HG03039 (cell line): ENCODE results near the gene DDX41.
"Not testable (repeated sequence)": the region's sequence is repeated elsewhere in the genome, so short reads cannot be mapped to it uniquely, and the experiment has no call there.

ENCODE experiments used
- ATAC-seq: cut with Tn5 transposase; IDR thresholded peaks from one replicate; pipeline ENCODE4 v1.9.1; 2021; ENCODE audit warnings: mild to moderate bottlenecking, moderate library complexity; ENCODE audit not compliant: unreplicated experiment

The DDX41 gene

DNA sequence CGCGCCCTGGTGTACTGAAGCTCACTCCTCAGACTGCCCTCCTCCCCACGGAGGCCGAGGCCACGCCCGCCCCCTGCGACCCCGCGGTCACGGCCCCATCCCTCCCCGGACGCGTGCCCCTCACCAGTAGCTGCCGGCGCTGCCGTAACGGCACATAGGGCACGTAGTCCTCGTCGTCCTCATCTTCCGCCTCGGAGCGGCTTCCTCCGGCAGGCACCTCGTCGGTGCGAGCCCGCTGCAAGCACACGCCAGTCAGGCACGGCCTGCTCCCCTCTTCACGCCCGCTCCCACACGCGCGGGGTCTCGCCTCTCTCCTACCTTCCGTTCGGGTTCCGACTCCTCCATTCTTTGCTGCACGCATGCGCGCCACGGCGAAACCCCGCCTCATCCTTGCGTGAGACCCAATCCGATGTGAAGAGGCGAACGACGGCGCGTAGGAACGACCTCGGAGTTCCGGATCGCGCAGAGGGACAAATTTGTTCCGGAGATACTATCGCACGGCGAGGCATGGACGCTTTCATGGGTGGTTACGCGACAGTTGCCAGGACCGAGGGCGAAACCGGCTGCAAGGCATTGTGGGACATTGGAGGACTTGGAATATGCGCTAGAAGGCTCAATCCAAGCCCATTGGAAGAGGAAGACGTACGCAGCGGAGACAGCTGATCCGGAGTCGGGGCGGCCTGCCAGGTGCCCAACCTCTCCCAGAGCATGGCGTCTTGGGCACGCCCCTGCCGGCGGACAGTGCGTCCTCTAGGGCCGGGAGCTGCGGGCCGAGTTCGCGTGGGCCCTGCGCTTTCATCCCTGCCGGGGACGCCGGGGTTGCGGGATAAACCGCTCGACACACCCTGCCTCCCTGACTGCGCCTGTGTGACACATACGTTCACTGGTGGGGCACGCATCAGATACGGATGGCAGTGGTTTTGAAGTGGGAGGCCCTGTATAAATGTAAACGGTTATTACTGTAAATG is at the start of gene DDX41:
Gene DDX41 (minus strand): TSS at position 361 of the 968 bp plus-strand sequence. CDS start 16 bp downstream, at position 345.
- ATAC-seq, result peak; percentile 52

DNA sequence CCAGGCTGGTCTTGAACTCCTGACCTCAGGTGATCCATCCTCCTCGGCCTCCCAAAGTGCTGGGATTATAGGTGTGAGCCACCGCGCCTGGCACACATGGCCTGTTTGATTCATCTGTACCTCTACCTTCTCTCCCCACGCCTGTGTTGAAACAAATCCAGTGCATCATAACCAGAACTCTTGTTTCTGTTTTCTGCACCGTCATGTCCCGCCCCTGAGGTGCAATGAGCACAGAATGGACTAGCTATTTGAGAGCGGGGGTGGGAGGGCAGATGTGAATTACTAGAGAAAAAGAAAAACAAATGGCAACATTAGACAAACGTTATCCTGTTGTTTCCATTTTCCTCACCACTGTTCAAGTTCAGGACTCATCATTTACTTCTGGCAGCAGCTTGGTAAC is 48.3 kb upstream of the DDX41 start:
- no peak for ATAC-seq

DNA sequence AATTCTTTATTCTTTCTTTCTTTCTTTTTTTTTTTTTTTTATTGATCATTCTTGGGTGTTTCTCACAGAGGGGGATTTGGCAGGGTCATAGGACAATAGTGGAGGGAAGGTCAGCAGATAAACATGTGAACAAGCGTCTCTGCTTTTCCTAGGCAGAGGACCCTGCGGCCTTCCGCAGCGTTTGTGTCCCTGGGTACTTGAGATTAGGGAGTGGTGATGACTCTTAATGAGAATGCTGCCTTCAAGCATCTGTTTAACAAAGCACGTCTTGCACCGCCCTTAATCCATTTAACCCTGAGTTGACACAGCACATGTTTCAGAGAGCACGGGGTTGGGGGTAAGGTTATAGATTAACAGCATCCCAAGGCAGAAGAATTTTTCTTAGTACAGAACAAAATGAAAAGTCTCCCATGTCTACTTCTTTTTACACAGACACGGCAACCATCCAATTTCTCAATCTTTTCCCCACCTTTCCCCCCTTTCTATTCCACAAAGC is 42.7 kb upstream of the DDX41 start:
- not testable (repeated sequence) for ATAC-seq

DNA sequence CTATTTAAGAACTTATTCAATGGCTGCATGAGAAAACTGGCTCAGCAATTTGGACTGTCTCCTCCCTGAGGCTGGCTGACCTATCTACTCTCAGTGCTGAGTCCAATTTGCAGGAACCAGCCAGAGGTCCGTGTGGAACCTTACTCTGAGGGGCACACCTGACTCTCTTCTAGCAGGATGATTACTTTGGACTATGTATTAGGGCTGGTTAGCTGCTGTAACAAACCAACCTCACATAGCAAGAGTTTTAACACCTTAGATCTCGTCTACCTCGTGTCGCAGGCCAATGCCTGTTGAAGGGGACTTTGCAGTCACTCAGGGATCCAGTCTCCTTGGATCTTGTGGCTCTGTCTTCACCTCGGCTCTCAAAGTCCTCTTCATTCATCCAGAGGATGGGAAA is 41.0 kb upstream of the DDX41 start:
- ATAC-seq, result no peak

DNA sequence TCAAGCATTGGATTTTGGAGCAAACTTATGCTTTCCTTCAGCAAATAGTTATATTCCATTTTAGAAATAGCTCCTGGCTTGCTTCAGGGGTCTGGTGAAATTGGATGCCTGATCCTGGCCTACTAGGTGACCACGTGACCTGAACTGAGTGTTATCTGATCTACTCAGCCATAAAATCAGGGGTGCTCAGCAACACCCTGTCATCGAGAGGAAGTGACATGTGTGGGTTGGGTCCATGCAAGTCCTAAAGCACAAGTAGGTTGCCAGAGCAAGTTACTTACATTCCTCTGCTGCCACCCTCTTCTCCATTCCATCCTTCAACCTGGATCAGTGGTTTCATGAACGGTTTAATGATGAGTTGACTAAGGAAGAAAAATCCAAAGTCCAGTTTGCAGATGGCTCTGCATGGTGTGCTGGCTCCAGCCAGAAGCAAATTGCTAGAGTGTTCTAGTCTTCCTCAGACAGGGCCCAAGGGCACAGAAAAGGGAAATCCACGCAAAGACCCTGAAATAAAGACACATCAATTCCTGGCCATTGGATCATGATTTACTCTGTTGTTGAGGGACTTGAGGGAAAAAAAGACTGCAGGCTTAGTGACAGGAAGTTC is 40.4 kb upstream of the DDX41 start:
- ATAC-seq, result no peak

DNA sequence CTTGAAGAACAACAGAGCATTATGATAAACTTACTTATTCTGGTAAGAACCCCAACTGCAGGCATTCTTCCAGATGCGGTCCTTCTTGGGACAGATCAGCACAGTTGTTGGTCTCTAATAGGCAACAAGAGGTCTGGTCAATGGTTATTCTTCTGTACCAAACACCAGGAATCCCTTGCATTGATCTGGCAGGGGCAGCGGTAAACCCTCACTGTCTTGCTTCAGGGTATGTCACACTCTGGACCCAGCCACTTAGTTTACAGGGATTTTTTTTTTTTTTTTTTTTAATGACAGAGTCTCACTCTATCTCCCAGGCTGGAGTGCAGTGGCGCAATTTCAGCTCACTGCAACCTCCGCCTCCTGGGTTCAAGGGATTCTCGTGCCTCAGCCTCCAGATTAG is 38.9 kb upstream of the DDX41 start:
- no peak for ATAC-seq

DNA sequence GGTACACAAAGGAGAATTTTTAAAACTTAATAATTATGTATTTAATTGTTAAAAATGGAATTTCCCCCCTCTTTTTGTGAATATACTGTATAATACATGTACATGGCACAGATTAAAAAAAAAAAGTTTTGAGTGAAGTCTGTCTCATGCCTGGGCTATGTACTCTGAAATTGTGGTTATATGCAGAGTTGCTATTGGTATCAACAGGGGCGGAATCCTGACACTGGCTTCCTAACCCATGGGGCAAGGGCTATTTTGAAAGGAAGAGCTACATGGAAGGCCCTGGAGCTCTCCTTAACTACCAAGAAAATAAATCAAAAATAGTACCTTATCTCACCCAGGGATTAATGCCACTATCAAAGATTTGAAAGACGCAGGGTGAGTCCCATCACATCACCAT is 38.5 kb upstream of the DDX41 start:
- ATAC-seq, result no peak

DNA sequence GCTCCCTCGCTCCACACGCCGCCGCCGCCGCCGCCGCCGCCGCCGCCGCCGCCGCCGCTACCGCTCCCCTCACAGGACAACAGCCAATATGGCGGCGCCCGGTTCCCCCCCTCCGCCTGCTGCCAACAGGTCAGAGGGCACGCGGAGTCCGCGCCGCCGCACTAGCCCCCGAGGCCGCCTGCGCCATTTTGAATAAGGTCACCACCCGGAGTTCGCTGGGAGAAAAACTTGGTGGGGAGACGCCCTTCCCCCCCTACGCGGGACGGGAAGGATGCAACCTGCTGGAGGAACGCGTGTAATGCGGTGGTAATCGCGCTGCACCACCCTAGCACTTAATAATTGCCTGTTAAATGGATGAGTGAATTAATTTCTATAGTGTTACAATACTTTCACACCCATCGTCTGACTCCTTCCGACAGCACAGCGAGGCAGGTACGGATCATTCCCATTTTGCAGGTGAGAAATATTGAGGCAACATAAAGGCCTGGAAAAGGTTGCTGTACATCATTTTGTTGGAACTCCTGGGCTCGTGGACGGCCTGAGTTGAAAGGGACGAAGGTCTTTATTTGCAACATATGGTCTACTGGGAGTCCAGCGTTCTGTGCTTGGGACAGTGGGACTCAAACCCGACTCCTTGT is 37.8 kb upstream of the DDX41 start, which contains the start of gene FAM193B:
Gene FAM193B (minus strand): TSS at position 90 of the 638 bp plus-strand sequence. CDS start 105 bp downstream, outside the sequence.
- ATAC-seq, result peak; percentile 90

DNA sequence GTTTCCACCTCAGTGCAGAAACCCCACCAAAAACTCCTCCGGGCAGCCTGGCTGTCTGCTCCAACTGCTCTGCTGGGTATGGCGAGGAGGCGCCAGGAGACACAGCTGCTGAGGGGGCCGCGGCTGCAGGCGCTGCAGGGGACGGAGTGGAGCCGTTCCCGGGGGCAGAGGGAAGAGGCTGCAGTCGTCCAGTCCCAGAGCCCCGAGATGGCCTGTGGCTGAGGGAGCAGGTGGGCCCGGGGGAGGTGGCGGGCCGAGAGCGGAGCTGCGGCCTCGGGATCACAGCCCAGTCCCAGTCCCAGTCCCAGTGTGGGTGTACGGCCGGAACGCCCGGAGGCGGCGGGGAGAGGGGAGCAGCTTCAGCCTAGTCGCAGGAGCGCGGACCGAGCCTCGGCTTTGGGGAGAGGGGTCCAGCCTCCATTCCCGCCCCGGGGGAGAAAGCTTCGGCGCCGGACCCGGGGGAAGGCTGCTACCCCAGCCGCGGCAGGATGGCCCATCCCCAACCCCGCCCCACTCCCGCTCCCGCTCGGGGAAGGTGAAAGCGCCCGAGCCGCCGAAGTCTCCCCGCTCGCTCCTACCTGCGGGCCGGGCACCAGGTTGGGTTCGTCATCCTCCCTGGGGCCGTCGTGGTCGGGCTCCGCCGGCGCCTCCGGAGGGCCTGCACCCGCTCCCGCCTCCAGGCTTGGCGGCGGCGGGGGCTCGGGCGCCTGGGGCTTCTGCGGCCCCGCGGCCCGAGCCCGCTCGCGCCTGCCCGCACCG is 37.1 kb upstream of the DDX41 start:
- peak; percentile 37 for ATAC-seq

DNA sequence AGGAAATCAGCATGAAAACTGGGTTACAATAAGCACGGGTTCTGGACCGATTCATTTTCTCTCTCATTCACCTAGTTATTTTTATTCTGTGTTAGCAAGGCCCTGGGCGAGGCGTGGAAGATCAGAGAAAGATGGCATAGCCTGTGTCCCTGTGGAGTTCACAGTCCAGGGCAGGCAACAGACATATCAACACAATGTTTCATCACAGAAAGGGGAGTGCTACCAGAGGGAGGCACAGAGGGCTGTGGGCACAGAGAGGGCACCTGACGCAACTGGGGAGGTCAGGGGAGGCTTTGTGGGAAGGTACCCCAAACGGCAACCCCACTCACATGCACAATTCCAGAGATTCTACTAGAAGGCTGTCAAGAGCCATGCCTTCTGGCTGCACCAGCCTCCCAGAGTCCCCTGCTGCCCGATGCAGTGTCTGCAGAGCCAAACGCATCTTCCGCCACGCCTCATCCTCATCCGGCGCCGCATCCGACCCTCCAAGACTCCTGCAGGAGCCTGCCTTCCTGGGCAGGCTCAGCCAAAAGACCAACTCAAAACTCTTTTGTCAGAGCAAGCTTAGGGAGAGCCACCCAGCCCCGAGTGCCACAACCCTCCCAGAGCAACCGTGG is 36.2 kb upstream of the DDX41 start:
- ATAC-seq, result no peak

DNA sequence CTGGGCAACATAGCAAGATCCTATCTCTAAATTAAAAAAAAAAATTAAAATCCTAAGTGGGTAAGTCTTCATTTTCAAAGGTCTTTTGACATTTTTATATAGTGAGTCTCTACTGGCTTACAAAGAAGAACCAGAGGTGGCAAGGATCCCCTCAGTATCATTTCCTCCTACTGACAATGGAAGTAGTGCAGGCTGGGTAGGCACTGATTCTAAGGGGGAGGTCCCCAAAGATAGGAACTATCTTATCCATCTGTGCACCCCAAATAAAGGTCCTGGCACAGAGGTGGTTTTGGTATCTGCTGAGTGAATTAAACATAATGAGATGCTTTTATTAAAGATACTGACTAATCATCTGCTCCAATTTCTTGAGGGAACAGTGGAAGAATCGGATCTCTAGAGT is 33.4 kb upstream of the DDX41 start:
- no peak for ATAC-seq

DNA sequence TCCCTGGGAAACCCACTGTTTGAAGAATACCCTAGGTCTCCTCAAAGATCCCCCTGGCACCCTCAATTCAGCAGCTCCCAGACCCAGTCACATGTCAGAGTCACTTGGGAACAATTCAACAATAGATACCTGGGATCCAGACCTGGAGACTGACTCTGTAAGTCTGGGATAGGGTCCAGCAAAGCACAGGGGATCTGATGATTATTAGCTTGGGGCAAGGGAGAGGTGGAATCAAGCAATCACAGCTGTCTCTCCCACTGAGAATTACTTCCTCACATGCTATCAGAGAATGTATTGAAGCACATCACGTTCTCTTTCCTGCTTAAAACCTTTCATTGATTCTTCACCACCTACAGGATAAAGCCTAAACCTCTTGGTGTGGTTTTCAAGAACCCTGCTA is 31.7 kb upstream of the DDX41 start:
- no peak for ATAC-seq

DNA sequence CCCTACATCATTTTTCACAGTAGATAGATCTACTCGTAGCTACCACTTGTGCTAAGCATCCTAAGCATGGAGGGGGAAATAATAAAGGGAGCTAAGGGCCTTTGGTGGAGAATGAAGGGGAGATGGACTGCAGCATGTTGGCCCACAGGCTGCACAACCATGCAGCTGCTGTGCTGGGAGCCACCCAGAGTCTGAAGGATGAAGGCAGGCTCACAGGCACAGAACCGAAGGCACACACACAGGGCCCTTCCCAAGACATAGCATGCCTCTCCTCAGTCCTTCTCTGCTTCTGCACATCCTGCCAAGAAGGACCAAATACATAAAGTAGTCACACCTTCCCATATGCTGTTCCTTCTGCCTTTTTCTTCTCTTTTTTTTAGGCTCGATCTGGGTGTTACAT is 31.0 kb upstream of the DDX41 start:
- no peak for ATAC-seq

DNA sequence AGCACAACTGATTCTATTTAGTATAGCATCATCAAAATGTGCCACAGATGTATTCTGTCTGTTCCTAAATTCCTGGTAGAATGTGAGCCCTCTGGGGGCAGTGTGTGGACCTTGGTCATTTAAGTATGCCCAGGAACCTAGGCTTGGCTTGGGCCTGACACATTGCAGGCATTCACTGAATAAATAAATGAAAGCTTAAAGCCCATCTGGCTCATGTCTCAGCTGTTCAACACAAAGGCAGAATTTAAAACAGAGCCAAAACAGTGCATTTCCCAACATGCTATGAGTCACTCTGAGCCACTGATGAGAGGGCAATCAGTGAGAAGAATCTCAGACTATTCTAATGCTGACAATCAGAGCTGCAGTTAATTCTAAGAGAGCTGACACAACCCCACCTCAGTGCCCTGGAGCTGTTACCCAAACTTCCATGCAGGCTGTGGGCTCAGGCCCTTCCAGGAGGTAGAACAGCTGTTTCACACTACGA is 29.5 kb upstream of the DDX41 start:
- ATAC-seq, result no peak

DNA sequence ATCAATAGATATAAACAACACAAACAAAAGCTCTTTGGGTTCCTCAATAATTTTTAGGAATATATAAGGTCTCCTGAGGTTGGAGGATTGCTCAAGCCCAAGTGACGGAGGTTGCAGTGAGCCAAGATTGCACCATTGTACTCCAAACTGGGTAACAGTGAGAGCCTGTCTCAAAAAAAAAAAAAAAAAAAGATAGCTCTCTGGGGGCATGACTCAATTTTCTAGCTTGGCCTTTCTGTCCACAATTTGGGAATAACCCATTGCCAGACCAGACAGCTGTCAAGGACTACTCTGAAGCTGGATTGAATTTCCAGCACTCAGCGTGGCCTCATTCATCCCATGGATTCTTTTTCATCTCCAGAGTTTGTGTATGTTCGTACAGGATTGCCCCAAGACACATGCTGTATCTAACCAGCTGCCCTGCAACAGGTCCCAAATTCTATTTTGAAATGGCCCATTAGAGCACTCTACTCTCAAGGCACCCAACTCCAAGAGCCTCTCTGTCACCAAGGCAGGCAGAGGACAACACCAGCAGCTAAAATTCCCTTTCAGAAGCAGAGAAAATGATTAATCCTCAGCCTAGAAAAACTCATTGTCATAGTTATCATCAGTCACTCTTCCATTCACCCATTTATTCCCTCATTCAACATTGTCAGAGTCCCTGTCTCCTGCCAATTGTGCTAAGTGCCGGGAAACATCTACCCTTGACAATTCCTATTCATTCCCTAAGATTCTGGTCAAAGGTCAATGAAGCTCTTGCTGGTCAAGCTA is 28.9 kb upstream of the DDX41 start:
- no peak for ATAC-seq

DNA sequence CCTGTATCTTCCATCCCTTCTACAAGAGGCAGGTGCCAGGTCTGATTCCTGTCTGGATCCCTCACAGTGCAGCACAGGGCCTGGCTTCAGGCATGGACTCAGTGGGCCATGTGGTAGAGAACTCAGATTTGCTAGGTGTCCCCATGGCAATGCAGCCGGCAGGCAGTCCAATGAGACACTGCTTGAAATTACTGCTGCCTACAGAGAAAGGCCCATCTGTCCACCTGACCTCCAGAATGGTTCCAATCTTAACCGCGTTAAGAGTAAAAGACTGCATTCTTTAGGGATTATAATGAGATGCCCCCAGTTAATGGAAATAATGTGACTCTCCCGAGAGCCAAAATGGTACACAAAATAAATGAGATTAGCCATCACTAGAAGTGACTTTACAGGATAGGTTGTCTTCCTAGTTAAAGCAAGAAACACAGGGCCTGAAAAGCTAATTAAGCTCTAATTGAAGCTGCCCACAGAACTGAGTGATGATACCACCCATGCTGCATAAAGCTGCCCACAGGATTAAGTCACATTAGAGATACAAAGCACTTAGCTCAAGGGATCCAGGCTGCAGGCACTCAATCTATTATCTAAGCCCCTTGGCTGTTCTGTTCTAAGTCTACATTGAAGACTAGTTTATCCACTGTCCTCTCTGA is 26.2 kb upstream of the DDX41 start:
- no peak for ATAC-seq

DNA sequence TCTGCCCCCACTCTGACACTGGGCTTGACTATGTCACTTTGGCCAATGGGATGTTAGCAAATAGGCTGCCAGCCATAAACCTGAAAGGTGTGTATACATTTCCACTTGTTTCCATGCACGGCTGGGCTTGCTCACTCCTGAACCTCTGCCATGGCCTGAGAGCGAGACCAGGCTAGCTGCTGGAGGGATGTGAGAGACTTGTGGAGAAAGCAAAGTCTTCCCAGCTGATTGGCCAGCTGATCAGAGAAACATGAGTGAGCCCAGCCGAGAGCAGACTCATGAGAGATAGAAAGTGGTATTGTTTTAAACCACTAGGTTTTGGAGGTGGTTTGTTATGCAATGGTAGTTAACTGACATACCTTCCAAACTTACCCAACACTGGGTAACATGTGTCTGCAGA is 23.7 kb upstream of the DDX41 start:
- ATAC-seq, result no peak

DNA sequence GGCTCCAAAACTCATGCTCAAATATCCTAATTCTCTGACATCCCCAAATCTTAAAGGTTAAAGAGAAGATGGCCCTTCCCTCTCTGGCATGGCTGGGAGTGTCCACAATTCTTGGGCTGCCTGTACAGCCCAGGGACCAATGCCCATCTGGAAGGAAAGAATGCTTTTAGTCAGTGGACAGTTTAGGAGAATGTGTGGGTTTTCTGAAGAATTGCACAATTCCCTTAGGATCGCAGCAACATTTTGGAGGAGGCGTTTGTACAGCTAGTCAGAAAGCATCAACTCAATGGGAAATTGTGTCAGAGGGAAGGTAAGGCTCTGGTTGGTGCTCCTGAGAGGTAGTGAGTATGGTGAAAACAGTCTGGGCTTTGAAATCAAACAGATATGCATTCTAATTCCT is 22.6 kb upstream of the DDX41 start:
- ATAC-seq, result no peak

DNA sequence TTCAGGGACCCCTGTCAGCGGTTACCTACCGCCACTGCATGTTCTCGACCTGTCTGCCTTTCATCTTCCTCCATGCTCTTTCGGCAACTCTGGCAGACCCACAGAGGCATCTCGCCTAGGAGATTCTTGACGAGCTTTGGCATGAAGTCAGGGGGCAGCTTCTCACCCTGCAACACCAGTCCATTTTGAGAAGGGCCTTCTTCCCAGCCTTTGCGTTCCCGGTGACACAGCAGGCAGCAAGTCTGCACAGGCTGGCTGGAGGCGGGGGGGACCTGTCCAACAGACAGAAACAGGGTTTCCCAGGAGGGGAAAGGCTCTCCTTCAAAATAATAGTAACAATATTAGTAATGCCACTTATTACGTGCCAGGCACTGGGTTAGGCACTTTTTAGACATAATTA is 22.1 kb upstream of the DDX41 start:
- no peak for ATAC-seq
